GM04504 (cell line): ENCODE results near the gene PIK3CG.
"Not testable (repeated sequence)": the region's sequence is repeated elsewhere in the genome, so short reads cannot be mapped to it uniquely, and the experiment has no call there.

Experiments
- DNase-seq: peaks from one replicate; pipeline ENCODE4 v3.0.0-alpha.2; 2012; ENCODE audit warnings: low read depth

The PIK3CG gene

DNA sequence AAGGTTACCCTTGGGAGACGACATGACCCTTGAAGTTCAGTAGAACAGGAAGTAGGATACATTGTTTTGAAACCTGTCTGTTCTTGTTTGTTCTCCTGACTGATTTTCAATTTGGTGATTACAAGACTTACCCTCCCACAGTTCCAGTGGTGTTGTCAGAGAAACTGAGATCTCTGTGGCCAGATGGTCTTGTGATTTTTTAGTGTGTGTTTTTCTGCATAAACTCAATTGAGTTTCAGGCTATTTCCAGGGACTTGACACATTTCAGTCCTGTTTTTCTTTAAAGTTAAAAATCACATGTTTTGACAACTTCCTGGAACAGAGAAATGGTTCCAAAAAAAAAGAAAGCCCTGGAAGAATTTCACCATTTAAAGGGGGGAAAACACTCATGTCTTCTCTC is 22.3 kb downstream of the PIK3CG start:
- DNase-seq: no peak

DNA sequence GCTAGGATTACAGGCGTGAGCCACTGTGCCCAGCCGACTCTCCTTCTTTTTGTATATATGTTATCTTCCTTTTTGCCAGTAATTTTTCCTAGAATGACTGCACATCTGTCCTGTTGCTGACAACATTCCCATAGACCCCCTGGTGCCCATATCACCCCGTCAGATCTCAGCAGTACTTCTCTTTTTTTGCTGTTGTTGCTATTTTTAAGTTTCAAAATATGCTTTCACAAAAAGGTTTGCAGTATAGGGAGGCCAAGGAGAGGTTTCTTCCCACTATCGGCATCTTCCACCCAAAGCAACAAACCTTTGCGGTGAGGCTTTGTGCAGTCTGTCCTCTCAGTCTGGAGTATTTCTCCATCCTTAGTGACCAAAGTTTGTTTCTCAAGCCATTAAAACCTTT is 23.1 kb downstream of the PIK3CG start:
- no peak for DNase-seq

GRCh38 chr7:106890952-106891351 is 25.9 kb downstream of the PIK3CG start:
- DNase-seq: no peak

GRCh38 chr7:106891548-106892410 is 26.7 kb downstream of the PIK3CG start:
- DNase-seq: no peak

DNA sequence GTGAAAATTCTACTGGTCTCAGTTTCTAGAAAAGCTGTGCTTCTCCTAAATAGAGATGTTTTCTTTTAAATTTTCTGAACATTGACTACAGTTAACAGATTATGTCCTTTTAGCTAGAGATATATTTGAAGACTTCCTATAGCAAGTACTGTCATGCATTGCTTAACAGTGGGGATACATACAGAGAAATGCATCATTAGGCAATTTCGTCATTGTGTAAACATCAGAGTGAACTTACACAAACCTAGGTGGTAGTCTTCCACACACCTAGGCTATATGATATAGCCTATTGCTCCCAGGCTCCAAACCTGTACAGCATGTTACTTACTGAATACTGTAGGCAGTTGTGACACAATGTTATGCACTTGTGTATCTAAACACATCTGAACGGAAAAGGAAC is 28.5 kb downstream of the PIK3CG start:
- no peak for DNase-seq

- no peak for DNase-seq
These were observed 30.3 kb downstream of the PIK3CG start for GRCh38 chr7:106895246-106895864.

GRCh38 chr7:106896231-106896630 is 31.1 kb downstream of the PIK3CG start:
- DNase-seq: no peak

GRCh38 chr7:106897553-106897952 is 32.5 kb downstream of the PIK3CG start:
- DNase-seq: not testable (repeated sequence)

DNA sequence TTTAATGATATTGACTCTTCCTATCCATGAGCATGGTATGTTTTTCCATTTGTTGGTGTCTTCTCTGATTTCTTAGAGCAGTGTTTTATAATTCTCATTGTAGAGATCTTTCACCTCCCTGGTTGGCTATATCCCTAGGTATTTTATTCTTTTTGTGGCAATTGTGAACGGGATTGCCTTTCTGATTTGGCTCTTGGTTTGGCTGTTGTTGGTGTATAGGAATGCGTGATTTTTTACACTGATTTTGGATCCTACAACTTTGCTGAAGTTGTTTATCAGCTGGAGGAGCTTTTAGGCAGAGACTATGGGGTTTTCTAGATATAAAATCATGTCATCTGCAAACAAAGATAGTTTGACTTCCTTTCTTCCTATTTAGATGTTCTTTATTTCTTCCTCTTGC is 33.9 kb downstream of the PIK3CG start:
- DNase-seq: not testable (repeated sequence)

GRCh38 chr7:106901828-106902441 is 36.9 kb downstream of the PIK3CG start:
- no peak for DNase-seq

GRCh38 chr7:106905734-106906133 is 40.7 kb downstream of the PIK3CG start:
- DNase-seq: no peak

DNA sequence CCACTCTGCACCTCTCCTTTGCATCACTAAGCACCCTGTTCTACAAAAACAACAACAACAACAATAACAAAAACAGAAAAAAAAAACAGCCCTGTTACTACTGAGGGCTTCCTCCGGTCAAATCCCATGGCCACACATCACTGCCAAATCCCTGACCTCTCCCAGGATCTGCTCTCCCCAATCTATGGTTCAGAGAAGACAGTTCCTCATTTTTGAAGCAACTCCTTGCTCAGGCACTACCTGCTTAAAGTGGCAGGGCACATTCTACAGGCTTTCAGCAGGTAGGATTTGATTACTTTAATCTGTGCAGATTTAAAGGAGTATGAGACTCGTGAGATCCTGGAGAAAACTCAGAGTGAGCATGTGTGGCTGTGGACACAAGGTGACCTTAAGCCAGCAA is 46.9 kb downstream of the PIK3CG start:
- no peak for DNase-seq

DNA sequence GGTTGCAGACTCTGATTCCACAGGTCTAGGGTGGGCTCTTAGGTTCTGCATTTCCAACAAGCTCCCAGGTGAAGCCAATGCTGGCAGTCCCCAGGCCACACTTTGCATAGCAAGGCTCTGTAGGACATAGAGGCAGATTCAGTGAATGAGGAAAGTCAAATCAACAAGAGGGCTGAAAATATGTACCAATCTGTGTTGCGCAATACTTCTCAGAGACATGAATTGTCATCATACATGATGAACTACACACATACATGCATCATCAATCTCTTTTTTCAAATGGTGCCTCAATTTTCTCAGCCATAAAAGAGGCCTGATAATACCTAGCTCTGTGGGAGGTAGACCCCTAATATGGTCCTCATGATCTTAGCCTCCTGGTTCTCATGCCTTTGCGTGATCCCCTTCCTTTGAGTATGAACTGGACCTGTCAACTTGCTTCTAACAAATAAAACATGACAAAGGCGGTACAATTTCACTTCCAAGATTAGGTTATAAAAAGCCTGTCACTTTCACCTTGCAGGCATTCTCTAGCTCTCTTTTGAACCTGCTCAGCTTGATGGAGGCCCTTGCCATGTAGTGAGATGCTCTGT is 49.0 kb downstream of the PIK3CG start:
- DNase-seq: no peak

GRCh38 chr7:106915407-106915806 is 50.3 kb downstream of the PIK3CG start:
- DNase-seq: no peak

DNA sequence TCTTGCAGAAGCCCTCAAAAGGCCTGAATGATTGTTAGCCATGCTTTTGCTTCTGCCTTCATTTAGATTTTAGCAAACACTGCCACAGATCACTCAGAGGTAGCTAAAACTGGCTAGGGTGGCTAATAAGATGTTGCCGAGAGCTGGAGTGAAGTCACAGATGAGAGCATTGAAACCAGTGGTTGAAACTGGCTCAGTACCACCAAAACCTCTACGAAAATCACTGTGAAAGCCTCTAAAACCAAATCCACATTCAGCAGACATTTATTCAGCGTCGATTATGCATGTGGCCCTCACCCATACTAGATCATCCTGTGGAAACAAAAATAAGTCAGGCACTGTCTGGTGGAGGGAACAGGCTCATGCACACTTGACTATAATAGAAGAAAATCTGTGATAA is 50.8 kb downstream of the PIK3CG start:
- DNase-seq: no peak

GRCh38 chr7:106916679-106917078 is 51.6 kb downstream of the PIK3CG start:
- DNase-seq: peak; percentile 1

GRCh38 chr7:106918991-106919390 is 53.9 kb downstream of the PIK3CG start:
- DNase-seq: no peak

DNA sequence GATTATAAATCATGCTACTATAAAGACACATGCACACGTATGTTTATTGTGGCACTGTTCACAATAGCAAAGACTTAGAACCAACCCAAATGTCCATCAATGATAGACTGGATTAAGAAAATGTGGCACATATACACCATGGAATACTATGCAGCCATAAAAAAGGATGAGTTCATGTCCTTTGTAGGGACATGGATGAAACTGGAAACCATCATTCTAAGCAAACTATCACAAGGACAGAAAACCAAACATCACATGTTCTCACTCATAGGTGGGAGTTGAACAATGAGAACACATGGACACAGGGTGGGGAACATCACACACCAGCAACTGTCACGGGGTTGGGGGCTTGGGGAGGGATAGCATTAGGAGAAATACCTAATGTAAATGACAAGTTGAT is 59.4 kb downstream of the PIK3CG start:
- not testable (repeated sequence) for DNase-seq

- DNase-seq: no peak
These were observed 61.8 kb downstream of the PIK3CG start for GRCh38 chr7:106926892-106927291.

- no peak for DNase-seq
These were observed 62.5 kb downstream of the PIK3CG start for GRCh38 chr7:106927536-106927935.

DNA sequence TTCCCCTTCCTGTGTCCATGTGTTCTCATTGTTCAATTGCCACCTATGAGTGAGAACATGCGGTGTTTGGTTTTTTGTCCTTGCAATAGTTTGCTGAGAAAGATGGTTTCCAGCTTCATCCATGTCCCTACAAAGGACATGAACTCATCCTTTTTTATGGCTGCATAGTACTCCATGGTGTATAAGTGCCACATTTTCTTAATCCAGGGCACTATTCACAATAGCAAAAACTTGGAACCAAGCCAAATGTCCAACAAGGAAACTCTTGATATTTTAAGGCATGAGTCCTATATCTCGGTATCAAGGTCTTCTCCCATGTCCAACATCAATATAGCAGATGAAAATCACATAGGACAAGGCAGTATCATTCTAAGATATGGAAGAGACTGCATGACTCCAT is 64.5 kb downstream of the PIK3CG start:
- not testable (repeated sequence) for DNase-seq

DNA sequence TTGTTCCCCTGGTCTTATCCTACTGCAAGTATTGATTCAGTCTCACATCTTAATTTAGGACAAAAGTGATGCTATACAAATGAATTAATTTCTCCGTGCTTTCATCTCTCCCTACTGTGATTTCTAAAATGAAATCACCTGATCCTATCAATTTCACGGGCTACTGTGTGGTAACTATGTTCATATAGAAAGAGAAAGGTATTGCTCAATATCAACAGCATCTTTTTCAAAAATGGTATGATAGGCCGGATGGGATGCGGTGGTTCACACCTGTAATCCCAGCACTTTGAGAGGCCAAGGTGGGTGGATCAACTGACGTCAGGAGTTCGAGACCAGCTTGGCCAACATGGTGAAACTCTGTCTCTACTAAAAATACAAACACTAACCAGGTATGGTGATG is 71.2 kb downstream of the PIK3CG start:
- DNase-seq: no peak

DNA sequence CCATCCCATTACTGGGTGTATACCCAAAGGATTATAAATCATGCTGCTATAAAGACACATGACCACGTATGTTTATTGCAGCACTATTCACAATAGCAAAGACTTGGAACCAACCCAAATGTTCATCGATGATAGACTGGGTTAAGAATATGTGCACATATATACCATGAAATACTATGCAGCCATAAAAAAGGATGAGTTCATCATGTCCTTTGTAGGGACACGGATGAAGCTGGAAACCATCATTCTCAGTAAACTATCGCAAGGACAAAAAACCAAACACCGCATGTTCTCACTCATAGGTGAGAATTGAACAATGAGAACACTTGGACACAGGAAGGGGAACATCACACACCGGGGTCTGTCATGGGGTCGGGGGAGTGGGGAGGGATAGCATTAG is 73.0 kb downstream of the PIK3CG start:
- DNase-seq: not testable (repeated sequence)
